ENCODE measurements around the gene EPS8. TPM values are rescaled to one million over a fixed set of nuclear protein-coding genes. Genes with fewer than 3 reads are reported as not detected.

EPS8 gene
- total RNA-seq, 1 donor: 192 TPM

GRCh38 chr12:15714256-15714655 is 74.9 kb downstream of the EPS8 start:
- no peak for TF ChIP-seq CTCF (IDR thresholded peaks at IDR 0.05; ENCODE audit: insufficient read depth, low read length)
- H3K4me3 ChIP-seq (ENCODE audit: low read depth, low read length): no peak overlapping the region
- no peak for DNase-seq (ENCODE audit: low read depth)

GRCh38 chr12:15712823-15713660 is 76.1 kb downstream of the EPS8 start:
- H3K4me3 ChIP-seq (ENCODE audit: low read depth, low read length): no peak overlapping the region
- peak; percentile 56 for DNase-seq (ENCODE audit: low read depth)
- TF ChIP-seq CTCF (IDR thresholded peaks at IDR 0.05; ENCODE audit: insufficient read depth, low read length): no peak

DNA sequence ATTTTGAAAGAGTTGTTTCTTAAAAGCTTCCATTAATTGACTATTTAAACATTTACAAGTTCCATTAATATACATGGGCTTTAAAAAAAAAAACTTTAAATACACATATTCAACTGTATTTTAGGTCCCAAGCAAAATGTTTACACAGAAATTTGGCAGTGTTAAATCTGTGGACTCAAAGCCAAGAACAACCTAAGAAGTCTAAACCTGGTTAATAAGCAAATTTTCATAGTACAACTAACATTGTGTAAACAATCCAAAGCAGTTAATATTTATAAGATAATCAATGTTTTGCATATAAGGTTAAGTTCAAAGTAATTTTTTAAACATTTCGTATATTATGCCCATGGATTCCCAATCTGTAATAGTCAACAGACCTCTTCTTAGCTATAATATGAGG is 77.0 kb downstream of the EPS8 start:
- H3K4me3 ChIP-seq (ENCODE audit: low read depth, low read length): no peak overlapping the region
- TF ChIP-seq CTCF (IDR thresholded peaks at IDR 0.05; ENCODE audit: insufficient read depth, low read length): no peak
- no peak for DNase-seq (ENCODE audit: low read depth)

DNA sequence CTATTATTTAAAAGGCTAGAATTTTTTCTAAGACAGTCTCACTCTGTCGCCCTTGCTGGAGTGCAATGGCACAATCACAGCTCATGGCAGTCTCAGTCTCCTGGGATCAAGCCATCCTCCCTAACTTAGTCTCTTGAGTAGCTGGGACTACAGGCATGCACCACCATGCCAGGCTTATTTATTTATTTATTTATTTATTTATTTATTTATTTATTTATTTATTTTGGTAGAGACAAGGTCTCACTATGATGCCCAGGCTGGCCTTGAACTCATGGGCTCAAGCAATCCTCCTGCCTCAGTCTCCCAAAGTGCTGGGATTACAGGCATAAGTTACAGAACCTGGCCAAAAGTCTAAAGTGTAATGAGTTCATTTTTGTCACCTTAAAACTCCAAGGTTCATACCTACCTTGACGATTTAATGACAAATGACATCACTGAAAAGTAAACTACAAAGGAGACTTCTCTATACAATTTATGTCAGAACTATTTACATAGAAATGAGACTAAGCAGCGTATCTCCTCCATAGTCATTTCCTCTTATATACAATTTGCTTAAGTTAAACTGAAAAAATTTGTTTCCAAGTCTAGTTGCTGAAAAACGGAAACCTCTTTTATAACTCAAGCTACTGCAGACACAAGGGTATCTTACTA is 78.2 kb downstream of the EPS8 start:
- no peak for DNase-seq (ENCODE audit: low read depth)
- H3K4me3 ChIP-seq (ENCODE audit: low read depth, low read length): no peak overlapping the region
- no peak for TF ChIP-seq CTCF (IDR thresholded peaks at IDR 0.05; ENCODE audit: insufficient read depth, low read length)

DNA sequence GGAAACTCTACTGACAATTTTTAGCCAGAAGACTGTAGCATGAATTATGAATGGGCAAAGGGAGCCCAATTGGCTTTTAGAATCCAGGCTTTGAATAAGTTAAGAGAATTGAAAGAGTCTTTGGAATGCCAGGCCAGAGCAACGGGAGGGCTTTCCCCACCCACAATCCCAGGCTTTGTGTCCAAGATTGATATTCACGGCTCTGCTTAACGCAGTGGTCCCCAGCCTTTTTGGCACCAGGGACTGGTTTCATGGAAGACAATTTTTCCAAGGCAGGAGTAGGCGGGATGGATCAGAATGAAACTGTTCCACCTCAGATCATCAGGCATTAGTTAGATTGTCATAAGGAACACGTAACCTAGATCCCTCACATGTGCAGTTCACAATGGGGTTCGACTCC is 79.6 kb downstream of the EPS8 start:
- no peak overlapping the region for H3K4me3 ChIP-seq (ENCODE audit: low read depth, low read length)
- DNase-seq (ENCODE audit: low read depth): no peak

GRCh38 chr12:15708396-15709076 is 80.7 kb downstream of the EPS8 start:
- no peak overlapping the region for H3K4me3 ChIP-seq (ENCODE audit: low read depth, low read length)
- DNase-seq (ENCODE audit: low read depth): no peak
- TF ChIP-seq CTCF (IDR thresholded peaks at IDR 0.05; ENCODE audit: insufficient read depth, low read length): no peak

More for the DNA sequence above, 79.6 kb downstream of the EPS8 start:
- TF ChIP-seq CTCF (IDR thresholded peaks at IDR 0.05; ENCODE audit: insufficient read depth, low read length): no peak
